ENCODE data around the gene HAND2.

Gene HAND2

GRCh38 chr4:173532725-173533511, 2.9 kb upstream of the HAND2 start:
- no peaks in the 10 kb centered on the region for H3K9me2 ChIP-seq (replicated peaks; ENCODE audit: low read depth, low read length)
- H3K79me2 ChIP-seq (ENCODE audit: insufficient read depth, low read length), result no peaks in the 10 kb centered on the region
- no peak overlapping the region for H3K9ac ChIP-seq (ENCODE audit: low read depth, low read length, poor library complexity, severe bottlenecking)
- no peaks in the 10 kb centered on the region for H3K4me1 ChIP-seq (ENCODE audit: insufficient read depth, low read length, poor library complexity, severe bottlenecking)
- no peaks in the 10 kb centered on the region for H3K36me3 ChIP-seq (ENCODE audit: insufficient read depth, low read length)
- TF ChIP-seq CTCF (conservative IDR thresholded peaks at IDR 0.05; ENCODE audit: low read length) (no peak), EZH2phosphoT487 (IDR thresholded peaks at IDR 0.05; ENCODE audit: borderline replicate concordance) (no peak)
- H3K4me2 ChIP-seq (ENCODE audit: low read depth, low read length, poor library complexity, severe bottlenecking), result no peak overlapping the region
- H4K20me1 ChIP-seq (ENCODE audit: insufficient read depth, low read length, poor library complexity, severe bottlenecking), result no peaks in the 10 kb centered on the region
- no peaks in the 10 kb centered on the region for H3K27me3 ChIP-seq (ENCODE audit: insufficient read depth, low read length, poor library complexity, severe bottlenecking)
- H3K9me3 ChIP-seq (ENCODE audit: insufficient read depth, low read depth, low read length), result no peaks in the 10 kb centered on the region
- H2AFZ ChIP-seq (ENCODE audit: low read length), result no peak overlapping the region
- H3F3A ChIP-seq (ENCODE audit: low read depth), result no peaks in the 10 kb centered on the region
- no peak overlapping the region for H3K4me3 ChIP-seq (ENCODE audit: low read length, poor library complexity, severe bottlenecking)

GRCh38 chr4:173531086-173531965, 1.3 kb upstream of the HAND2 start:
- H2AFZ ChIP-seq (ENCODE audit: low read length), result no peak overlapping the region

More at GRCh38 chr4:173531086-173531965, 1.3 kb upstream of the HAND2 start:
- Histone ChIP-seq H3K4me2 (ENCODE audit: low read depth, low read length, poor library complexity, severe bottlenecking) (no peak overlapping the region), H3K4me1 (ENCODE audit: insufficient read depth, low read length, poor library complexity, severe bottlenecking) (no peaks in the 10 kb centered on the region), H3K79me2 (ENCODE audit: insufficient read depth, low read length) (no peaks in the 10 kb centered on the region), H3K27me3 (ENCODE audit: insufficient read depth, low read length, poor library complexity, severe bottlenecking) (no peaks in the 10 kb centered on the region), H3K9me3 (ENCODE audit: insufficient read depth, low read depth, low read length) (no peaks in the 10 kb centered on the region), H3F3A (ENCODE audit: low read depth) (no peaks in the 10 kb centered on the region), H3K4me3 (ENCODE audit: low read length, poor library complexity, severe bottlenecking) (no peak overlapping the region), H3K9ac (ENCODE audit: low read depth, low read length, poor library complexity, severe bottlenecking) (no peak overlapping the region), H4K20me1 (ENCODE audit: insufficient read depth, low read length, poor library complexity, severe bottlenecking) (no peaks in the 10 kb centered on the region), H3K36me3 (ENCODE audit: insufficient read depth, low read length) (no peaks in the 10 kb centered on the region), H3K9me2 (replicated peaks; ENCODE audit: low read depth, low read length) (no peaks in the 10 kb centered on the region)
- no peak for TF ChIP-seq EZH2phosphoT487 (IDR thresholded peaks at IDR 0.05; ENCODE audit: borderline replicate concordance)
- TF ChIP-seq CTCF (conservative IDR thresholded peaks at IDR 0.05; ENCODE audit: low read length), result no peak

All from Loucy (cell line).